Measurements from ENCODE around the gene TGM3. TPM values are rescaled to one million over a fixed set of nuclear protein-coding genes. Genes with fewer than 3 reads are reported as not detected.
"Not testable (repeated sequence)": the region's sequence is repeated elsewhere in the genome, so short reads cannot be mapped to it uniquely, and the experiment has no call there.

The TGM3 gene
- total and polyA plus RNA-seq, 5 experiments from 2014 or later, result not detected

DNA sequence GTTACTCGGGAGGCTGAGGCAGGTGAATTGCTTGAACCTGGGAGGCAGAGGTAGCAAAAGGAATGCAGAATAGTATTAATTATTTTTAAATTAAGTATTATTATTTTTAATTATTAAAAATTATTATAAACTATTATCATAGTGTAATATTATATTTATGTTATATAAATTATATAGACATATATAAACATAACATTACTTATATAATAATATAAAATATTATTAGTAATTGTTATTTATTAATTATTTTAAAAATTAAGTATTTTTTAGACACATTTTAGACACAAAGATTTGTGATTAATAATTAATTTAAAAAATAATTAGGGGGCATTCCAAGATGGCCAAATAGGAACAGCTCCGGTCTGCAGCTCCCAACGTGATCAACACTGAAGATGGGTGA, 31.7 kb upstream of the TGM3 start:
- Mint-ChIP-seq H3K9me3 (peaks cover 0 to 7% (median 0%) of the 10 kb centered on the region in 9 donors), H3K36me3 (no peaks in the 10 kb centered on the region), H3K4me3 (no peak overlapping the region), H3K27ac (no peak overlapping the region), H3K27me3 (peaks cover 10 to 46% (median 30%) of the 10 kb centered on the region in 5 donors), H3K4me1 (no peaks in the 10 kb centered on the region)
- ATAC-seq, result no peak
- POLR2A ChIA-PET, result no interaction called here
- no peak for DNase-seq

DNA sequence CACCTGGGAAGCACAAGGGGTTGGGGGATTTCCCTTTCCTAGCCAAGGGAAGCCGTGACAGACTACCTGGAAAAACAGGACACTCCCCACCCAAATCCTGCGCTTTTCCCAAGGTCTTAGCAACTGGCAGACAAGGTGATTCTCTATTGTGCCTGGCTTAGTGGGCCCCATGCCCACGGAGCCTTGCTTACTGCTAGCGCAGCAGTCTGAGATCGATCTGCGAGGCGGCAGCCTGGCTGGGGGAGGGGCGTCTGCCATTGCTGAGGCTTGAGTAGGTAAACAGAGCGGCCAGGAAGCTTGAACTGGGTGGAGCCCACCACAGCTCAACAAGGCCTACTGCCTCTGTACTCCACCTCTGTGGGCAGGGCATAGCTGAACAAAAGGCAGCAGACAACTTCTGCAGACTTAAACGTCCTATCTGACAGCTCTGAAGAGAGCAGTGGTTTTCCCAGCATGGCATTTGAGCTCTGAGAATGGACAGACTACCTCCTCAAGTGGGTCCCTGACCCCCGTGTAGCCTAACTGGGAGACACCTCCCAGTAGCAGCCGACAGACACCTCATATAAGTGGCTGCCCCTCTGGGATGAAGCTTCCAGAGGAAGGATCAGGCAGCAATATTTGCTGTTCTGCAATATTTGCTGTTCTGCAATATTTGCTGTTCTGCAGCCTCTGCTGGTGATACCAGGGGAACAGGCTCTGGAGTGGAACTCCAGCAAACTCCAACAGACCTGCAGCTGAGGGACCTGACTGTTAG, 31.0 kb upstream of the TGM3 start:
- H3K27me3 Mint-ChIP-seq, result peaks cover 14 to 39% (median 33%) of the 10 kb centered on the region in 5 donors
- POLR2A ChIA-PET, H3K4me1 Mint-ChIP-seq, H3K36me3 Mint-ChIP-seq, H3K9me3 Mint-ChIP-seq, H3K4me3 Mint-ChIP-seq, DNase-seq, ATAC-seq: not testable (repeated sequence)
- H3K27ac Mint-ChIP-seq, result peak overlapping the region in 1 of 10 donors; percentile 8

DNA sequence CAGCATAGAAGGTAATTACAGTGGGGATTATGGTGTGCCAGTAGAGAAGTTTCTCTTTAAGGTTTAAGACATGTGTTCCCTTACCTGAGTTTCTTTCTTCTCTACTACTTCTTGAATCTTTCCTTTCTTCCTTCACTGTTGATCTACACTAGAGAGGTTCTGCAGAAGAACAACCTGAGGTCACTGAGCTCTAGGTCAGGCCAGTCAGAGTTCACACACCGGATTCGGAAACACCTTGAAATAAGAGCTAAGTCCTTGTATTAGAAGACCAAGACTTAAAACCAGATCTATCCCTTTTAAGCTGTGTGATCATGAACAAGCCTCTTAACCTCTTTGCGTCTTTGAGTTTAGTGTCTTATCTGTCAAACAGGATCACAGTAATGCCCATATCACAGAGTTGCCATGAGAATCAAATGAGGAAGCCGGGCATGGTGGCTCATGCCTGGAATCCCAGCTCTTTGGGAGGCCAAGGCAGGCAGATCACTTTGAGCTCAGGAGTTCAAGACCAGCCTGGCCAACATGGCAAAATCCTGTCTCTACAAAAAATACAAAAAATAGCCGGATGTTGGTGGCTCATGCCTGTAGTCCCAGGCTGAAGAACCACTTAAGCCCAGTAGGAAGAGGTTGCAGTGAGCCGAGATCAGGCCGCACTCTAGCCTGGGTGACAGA, 22.0 kb upstream of the TGM3 start:
- no peak for DNase-seq
- no peak for ATAC-seq
- Mint-ChIP-seq H3K27me3 (peaks cover 8 to 18% (median 11%) of the 10 kb centered on the region in 5 donors), H3K9me3 (peaks cover 0 to 7% (median 0%) of the 10 kb centered on the region in 9 donors), H3K4me3 (no peak overlapping the region), H3K27ac (peak overlapping the region in 1 of 10 donors; percentile 63), H3K4me1 (no peaks in the 10 kb centered on the region), H3K36me3 (no peaks in the 10 kb centered on the region)
- POLR2A ChIA-PET, result no interaction called here

GRCh38 chr20:2276015-2276414, 19.8 kb upstream of the TGM3 start:
- peaks cover 6 to 32% (median 10%) of the 10 kb centered on the region in 5 donors for H3K27me3 Mint-ChIP-seq
- H3K27ac Mint-ChIP-seq, result no peak overlapping the region
- peaks cover 0 to 3% (median 0%) of the 10 kb centered on the region in 3 donors for H3K36me3 Mint-ChIP-seq
- H3K4me1 Mint-ChIP-seq, result no peaks in the 10 kb centered on the region
- peaks cover 0 to 9% (median 0%) of the 10 kb centered on the region in 9 donors for H3K9me3 Mint-ChIP-seq
- no peak overlapping the region for H3K4me3 Mint-ChIP-seq
- DNase-seq (no peak), ATAC-seq (no peak)
- POLR2A ChIA-PET, result no interaction called here

DNA sequence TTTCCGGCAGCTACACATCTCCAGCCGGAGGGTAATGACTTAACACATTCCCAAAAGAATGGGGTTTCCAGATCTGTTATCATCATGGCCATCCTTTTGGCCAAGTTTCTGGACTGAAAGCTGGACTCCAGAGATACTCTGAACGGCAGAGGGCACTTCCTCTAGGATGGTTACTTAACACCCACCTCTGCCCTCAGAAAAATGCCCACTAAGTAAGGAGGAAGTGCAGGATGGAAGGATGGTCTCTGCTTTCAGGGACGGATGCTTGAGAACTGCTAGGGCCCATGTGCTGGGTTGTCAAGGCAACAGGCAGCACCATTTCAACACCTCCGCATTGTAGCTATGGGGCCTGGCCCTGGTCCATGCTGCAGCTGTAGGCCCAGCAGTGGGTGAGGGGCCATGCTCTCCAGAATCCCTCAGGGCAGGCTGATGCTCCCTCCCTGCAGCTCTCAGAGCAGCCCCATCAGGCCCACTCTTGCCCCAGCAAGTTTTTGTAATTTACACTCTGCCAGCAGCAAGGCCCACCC, 16.5 kb upstream of the TGM3 start:
- peaks cover 0 to 39% (median 8%) of the 10 kb centered on the region in 5 donors for H3K27me3 Mint-ChIP-seq
- no peaks in the 10 kb centered on the region for H3K4me1 Mint-ChIP-seq
- peaks cover 0 to 3% (median 0%) of the 10 kb centered on the region in 3 donors for H3K36me3 Mint-ChIP-seq
- H3K4me3 Mint-ChIP-seq, result no peak overlapping the region
- H3K27ac Mint-ChIP-seq, result no peak overlapping the region
- POLR2A ChIA-PET, result no interaction called here
- peaks cover 0 to 10% (median 0%) of the 10 kb centered on the region in 9 donors for H3K9me3 Mint-ChIP-seq
- DNase-seq (no peak), ATAC-seq (no peak)

DNA sequence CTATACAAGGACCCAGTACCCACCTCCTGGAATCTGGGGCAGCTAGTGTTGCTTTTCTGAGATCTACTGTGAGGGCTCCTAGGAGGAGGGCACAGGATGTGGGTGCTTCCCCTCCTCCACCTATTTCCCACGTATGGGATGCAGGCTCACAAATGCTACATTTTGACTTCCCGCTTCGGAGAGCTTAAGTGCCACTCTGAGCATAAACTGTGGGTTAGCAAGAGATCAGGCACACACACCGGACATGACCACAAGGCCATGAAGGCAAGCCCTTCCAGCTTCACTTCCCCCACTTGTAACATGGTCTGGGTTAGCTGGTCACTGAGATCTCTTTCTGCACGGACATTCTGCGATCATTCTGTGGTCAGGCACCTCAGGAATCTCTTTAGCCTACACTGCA, 15.7 kb upstream of the TGM3 start:
- peaks cover 0 to 39% (median 8%) of the 10 kb centered on the region in 5 donors for H3K27me3 Mint-ChIP-seq
- POLR2A ChIA-PET, result no interaction called here
- H3K9me3 Mint-ChIP-seq, result peaks cover 0 to 10% (median 0%) of the 10 kb centered on the region in 9 donors
- DNase-seq (no peak), ATAC-seq (no peak)
- H3K4me3 Mint-ChIP-seq, result no peak overlapping the region
- H3K36me3 Mint-ChIP-seq, result peaks cover 0 to 3% (median 0%) of the 10 kb centered on the region in 3 donors
- H3K4me1 Mint-ChIP-seq, result no peaks in the 10 kb centered on the region
- H3K27ac Mint-ChIP-seq, result no peak overlapping the region

DNA sequence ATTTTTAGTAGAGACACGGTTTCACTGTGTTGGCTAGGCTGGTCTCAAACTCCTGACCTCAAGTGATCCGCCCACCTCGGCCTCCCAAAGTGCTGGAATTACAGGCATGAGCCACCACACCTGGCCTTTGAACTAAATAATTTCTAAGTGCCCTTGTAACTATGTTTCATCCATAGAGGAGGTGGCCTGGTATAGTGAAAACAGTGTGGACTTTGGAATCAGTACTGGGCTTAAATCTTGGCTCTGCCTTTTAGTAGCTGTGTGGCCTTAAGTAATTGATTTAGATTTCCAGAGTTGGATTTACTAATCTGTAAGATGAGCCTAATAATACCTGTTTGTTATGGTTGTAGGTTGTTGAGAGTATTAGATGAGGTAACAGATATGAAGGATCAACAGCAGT, 14.2 kb upstream of the TGM3 start:
- peaks cover 0 to 3% (median 0%) of the 10 kb centered on the region in 3 donors for H3K36me3 Mint-ChIP-seq
- H3K4me1 Mint-ChIP-seq, result no peaks in the 10 kb centered on the region
- H3K4me3 Mint-ChIP-seq, result no peak overlapping the region
- H3K27ac Mint-ChIP-seq, result no peak overlapping the region
- peaks cover 0 to 10% (median 0%) of the 10 kb centered on the region in 9 donors for H3K9me3 Mint-ChIP-seq
- no peak for DNase-seq
- POLR2A ChIA-PET, result no interaction called here
- peaks cover 0 to 39% (median 8%) of the 10 kb centered on the region in 5 donors for H3K27me3 Mint-ChIP-seq
- no peak for ATAC-seq

GRCh38 chr20:2282181-2282580, 13.6 kb upstream of the TGM3 start:
- Mint-ChIP-seq H3K4me1 (no peaks in the 10 kb centered on the region), H3K27me3 (peaks cover 0 to 37% (median 8%) of the 10 kb centered on the region in 5 donors)

GRCh38 chr20:2283706-2284423, 11.9 kb upstream of the TGM3 start:
- peaks cover 0 to 4% (median 0%) of the 10 kb centered on the region in 4 donors for H3K4me1 Mint-ChIP-seq
- peaks cover 0 to 10% (median 0%) of the 10 kb centered on the region in 9 donors for H3K9me3 Mint-ChIP-seq
- peaks cover 2 to 20% (median 10%) of the 10 kb centered on the region in 5 donors for H3K27me3 Mint-ChIP-seq
- peaks cover 0 to 3% (median 0%) of the 10 kb centered on the region in 3 donors for H3K36me3 Mint-ChIP-seq
- DNase-seq (no peak), ATAC-seq (no peak)
- POLR2A ChIA-PET, result no interaction called here
- no peak overlapping the region for H3K27ac Mint-ChIP-seq
- H3K4me3 Mint-ChIP-seq, result no peak overlapping the region

More at GRCh38 chr20:2282181-2282580, 13.6 kb upstream of the TGM3 start:
- Mint-ChIP-seq H3K36me3 (peaks cover 0 to 3% (median 0%) of the 10 kb centered on the region in 3 donors), H3K27ac (no peak overlapping the region), H3K9me3 (peaks cover 0 to 10% (median 0%) of the 10 kb centered on the region in 9 donors), H3K4me3 (no peak overlapping the region)
- DNase-seq (no peak), ATAC-seq (no peak)
- POLR2A ChIA-PET, result no interaction called here

- POLR2A ChIA-PET, result no interaction called here
- no peak for DNase-seq
- Mint-ChIP-seq H3K27me3 (peaks cover 5 to 22% (median 15%) of the 10 kb centered on the region in 5 donors), H3K4me3 (no peak overlapping the region), H3K4me1 (peaks cover 0 to 9% (median 0%) of the 10 kb centered on the region in 4 donors), H3K36me3 (peaks cover 0 to 3% (median 0%) of the 10 kb centered on the region in 3 donors), H3K9me3 (peaks cover 0 to 9% (median 0%) of the 10 kb centered on the region in 9 donors), H3K27ac (no peak overlapping the region)
- ATAC-seq, result no peak
Observed at GRCh38 chr20:2285193-2285592, 10.6 kb upstream of the TGM3 start.

GRCh38 chr20:2285613-2286012, 10.2 kb upstream of the TGM3 start:
- no peak for DNase-seq
- Mint-ChIP-seq H3K9me3 (peaks cover 0 to 5% (median 0%) of the 10 kb centered on the region in 9 donors), H3K36me3 (peaks cover 0 to 3% (median 0%) of the 10 kb centered on the region in 3 donors), H3K4me1 (peaks cover 0 to 9% (median 0%) of the 10 kb centered on the region in 4 donors), H3K27ac (no peak overlapping the region), H3K4me3 (no peak overlapping the region), H3K27me3 (peaks cover 5 to 24% (median 15%) of the 10 kb centered on the region in 5 donors)
- POLR2A ChIA-PET, result no interaction called here
- no peak for ATAC-seq

GRCh38 chr20:2287504-2287903, 8.3 kb upstream of the TGM3 start:
- DNase-seq (no peak), ATAC-seq (no peak)
- POLR2A ChIA-PET, result no interaction called here
- peaks cover 7 to 22% (median 18%) of the 10 kb centered on the region in 5 donors for H3K27me3 Mint-ChIP-seq
- no peak overlapping the region for H3K27ac Mint-ChIP-seq
- H3K4me3 Mint-ChIP-seq, result no peak overlapping the region
- H3K9me3 Mint-ChIP-seq, result no peaks in the 10 kb centered on the region
- H3K36me3 Mint-ChIP-seq, result no peaks in the 10 kb centered on the region
- H3K4me1 Mint-ChIP-seq, result peaks cover 0 to 11% (median 0%) of the 10 kb centered on the region in 4 donors
